Activated naive CD8-positive, alpha-beta T cell treated with anti-CD3 and anti-CD28 coated beads, Interleukin-2, amount 50 U/mL, for 16 hours (primary cell): ENCODE results near the gene HSD17B2.

Experiments
- DNase-seq: peaks from one replicate; pipeline ENCODE4 v3.0.0-alpha.2; 2020; ENCODE audit warnings: low read depth, low spot score

The HSD17B2 gene

DNA sequence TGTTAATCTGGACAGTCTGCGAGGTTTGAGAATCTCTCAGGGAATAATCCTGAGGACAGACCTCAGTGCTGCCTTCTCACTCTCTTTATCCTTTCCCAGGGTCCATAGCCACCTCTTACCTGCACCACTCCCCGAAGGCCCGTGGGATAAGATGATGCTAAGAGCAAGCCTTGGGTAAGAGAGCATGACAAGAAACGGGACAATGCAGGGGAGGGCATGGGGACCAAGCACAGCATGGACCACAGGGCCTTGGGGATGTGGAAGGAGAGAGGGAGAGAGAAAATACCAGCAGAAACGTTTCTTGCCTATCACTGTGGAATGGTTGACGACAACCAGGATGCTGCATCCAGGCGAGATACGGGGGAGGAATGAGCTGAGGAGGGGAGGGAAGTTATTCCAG, 15.5 kb upstream of the HSD17B2 start:
- no peak for DNase-seq

DNA sequence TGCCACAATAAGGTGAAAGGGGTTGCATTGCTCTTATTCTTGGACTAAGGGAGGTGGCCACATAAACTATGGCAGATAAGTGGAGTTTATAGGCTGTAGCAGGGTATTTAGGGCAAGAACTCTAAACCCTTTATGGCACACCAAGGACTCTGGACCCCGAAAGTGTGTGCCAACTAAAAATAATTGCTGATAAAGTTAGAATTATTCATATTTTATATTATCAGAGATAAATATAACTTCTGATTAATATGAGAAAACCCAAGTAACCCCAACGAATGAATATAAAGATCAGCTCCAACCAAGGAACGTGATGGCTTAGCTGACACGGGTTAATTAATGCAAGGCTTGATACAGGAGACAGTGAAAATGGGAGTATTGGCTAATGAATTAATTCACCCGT, 15.0 kb upstream of the HSD17B2 start:
- no peak for DNase-seq

DNA sequence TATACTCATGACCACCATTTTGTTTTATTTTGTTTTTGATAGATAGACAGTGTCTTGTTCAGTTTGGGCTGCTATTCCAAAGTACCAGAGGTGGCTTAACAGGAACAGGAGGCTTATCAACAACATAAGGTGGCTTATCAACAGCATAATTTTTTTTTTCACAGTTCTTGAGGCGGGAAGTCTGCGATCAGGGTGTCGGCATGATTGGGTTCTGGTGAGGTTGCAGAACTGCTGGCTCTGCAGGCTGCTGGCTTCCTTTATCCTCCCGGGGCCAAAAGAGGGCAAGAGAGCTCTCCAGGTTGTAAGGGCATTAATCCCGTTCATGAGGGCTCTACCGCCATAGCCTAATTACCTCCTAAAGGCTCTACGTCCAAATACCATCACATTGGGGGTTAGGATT, 11.8 kb upstream of the HSD17B2 start:
- DNase-seq = no peak

- no peak for DNase-seq
Measured at GRCh38 chr16:82024316-82024715, 10.7 kb upstream of the HSD17B2 start.

DNA sequence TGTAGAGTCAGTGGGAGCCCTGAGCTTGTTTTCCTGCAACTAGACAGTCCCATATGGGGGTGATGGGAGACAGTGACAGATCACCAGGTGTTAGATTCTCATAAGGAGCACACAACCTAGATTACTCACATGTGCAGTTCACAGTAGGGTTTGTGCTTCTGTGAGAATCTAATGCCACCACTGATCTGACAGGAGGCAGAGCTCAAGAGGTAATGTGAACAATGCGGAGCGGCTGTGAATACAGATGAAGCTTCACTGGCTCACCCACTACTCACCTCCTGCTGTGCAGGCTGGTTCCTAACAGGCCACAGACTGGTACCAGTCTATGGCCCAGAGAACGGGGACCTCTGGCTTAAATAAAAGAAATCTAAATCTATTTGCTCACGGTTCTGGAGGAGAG, 10.2 kb upstream of the HSD17B2 start:
- DNase-seq = no peak

GRCh38 chr16:82027629-82028064, 7.4 kb upstream of the HSD17B2 start:
- no peak for DNase-seq

- DNase-seq = no peak
Measured at GRCh38 chr16:82031116-82032084, 3.7 kb upstream of the HSD17B2 start.

DNA sequence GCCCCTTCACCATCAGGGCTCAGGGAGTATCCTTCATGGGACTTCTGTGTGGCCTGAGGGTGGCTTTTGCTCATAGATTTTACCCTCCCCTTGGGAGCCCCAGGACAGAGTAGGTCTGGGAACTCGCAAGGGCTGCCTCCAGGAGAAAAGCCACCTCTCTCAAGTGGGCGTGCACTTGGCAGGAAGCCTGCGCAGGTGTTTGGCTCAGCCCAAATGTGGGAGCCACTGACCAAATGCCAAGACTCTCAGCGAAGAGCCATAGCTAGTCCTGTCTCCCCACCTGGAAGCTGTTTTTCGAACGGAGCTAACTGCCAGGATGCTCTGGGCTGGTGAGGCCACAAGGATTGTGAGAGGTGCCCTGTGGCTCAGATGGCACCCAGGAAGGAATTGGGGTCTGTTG, 2.0 kb upstream of the HSD17B2 start:
- DNase-seq = no peak

- no peak for DNase-seq
Measured at GRCh38 chr16:82033683-82034300, 1.3 kb upstream of the HSD17B2 start.

- no peak for DNase-seq
Measured at GRCh38 chr16:82037251-82037650, 2.2 kb downstream of the HSD17B2 start.

DNA sequence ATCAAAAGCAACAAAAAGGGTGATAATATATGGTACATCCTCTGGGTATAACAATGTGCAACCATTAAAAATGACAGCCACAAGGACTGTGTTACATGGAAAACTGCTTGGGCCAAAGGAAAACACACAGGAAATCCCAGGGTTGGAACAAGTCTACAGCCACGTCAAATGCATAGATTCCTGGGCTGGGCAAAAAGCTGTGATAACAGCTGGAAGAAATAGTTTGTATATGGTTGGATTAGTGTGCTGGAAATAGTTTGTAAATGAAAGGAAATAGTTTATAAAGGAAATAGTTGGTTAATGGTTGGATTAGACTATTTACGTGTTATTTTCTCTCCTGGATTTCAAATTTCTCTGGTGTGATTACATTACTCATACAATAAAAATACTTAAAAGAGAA, 2.6 kb downstream of the HSD17B2 start:
- no peak for DNase-seq

GRCh38 chr16:82040296-82040695, 5.2 kb downstream of the HSD17B2 start:
- no peak for DNase-seq

GRCh38 chr16:82041542-82041941, 6.5 kb downstream of the HSD17B2 start:
- no peak for DNase-seq

DNA sequence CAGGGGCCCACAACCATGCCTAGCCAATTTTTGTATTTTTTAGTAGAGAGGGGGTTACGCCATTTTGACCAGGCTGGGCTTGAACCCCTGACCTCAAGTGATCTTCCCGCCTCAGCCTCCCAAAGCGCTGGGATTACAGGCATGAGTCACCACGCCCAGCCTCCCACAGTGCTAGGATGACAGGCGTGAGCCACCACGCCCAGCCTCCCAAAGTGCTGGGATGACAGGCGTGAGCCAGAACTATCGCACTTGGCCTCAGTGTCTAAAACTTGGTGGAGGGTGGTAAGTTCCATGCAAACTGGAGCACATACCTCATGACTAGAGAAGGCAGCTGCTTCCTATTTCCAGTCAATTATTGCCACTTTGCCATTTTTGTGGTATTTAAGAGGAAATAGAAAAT, 7.1 kb downstream of the HSD17B2 start:
- no peak for DNase-seq

DNA sequence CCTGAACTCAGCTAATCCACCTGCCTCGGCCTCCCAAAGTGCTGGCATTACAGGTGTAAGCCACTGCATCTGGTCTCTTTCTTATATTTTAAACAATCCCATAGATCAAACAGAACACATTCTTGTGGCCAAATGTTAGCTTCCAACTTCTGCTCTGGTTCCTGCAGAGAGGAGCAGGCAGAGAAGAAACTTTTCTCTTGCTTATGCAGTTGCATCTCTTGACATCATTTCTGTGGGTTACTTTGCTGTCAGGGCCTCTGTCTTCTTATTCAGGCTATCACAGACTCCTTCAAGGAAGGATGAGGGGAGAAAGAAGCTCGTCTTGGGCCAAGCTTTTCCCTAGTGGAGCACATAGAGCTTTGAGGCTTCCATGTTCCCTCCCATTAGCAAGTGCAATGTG, 7.8 kb downstream of the HSD17B2 start:
- DNase-seq = no peak

DNA sequence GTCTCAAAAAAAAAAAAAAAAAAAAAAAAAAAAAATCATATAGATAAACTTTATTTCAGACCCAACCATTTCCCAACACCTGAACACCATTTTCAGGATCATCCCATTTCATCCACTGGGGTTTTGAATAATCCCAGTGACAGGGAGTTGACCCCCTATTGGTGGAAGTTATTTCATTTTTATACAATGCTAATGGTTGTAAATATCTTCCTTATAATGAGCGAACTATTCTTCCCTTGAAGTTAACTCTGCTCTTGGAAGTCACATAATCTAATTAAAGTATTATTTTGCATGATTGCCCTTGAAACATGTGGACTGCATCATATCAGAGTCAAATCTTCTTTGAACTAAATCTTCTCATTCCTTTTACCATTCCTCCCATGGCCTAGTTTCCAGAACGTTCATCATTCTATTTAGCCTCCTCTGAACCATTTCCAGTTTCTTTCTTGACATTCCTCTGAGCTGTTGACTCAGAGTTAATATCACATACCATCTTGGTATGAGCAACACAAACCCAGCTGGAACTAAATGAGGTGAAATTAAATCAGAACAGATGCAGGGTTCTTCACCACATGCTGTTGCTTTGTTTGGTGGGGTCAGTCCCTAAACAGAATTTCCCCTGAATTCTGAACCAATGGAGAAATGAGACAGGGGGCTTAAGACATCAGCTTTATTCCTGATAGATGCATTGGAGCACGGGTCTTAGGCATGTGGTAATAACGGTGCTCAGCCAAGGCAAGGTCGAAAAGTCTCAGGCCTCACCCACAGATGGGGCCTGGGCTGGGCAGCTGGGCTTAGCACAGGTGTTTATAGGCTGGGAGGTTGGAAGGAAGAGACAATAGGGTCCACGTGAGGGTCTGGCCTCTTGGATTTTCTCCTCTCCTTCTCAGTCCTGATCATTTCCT, 8.9 kb downstream of the HSD17B2 start:
- no peak for DNase-seq

- DNase-seq = no peak
Measured at GRCh38 chr16:82044585-82044911, 9.5 kb downstream of the HSD17B2 start.

- no peak for DNase-seq
Measured at GRCh38 chr16:82045465-82045864, 10.4 kb downstream of the HSD17B2 start.

- no peak for DNase-seq
Measured at GRCh38 chr16:82046541-82046940, 11.5 kb downstream of the HSD17B2 start.

GRCh38 chr16:82046941-82047340, 11.9 kb downstream of the HSD17B2 start:
- no peak for DNase-seq

- no peak for DNase-seq
Measured at GRCh38 chr16:82047374-82047773, 12.3 kb downstream of the HSD17B2 start.

- no peak for DNase-seq
Measured at GRCh38 chr16:82047787-82048186, 12.7 kb downstream of the HSD17B2 start.
